Stimulated activated naive B cell treated with anti-CD40 and anti-IgM and Interleukin-4, amounts not matched to agents 10 μg/mL and 1 μg/mL and 100 μg/mL, for 72 hours (primary cell): ENCODE results near the gene ADARB1.
"Not testable (repeated sequence)": the region's sequence is repeated elsewhere in the genome, so short reads cannot be mapped to it uniquely, and the experiment has no call there.

Experiments
- ATAC-seq, 2 donors: fragments of 150-1000 bp; cut with Tn5 transposase; replicated peaks; 2 replicates each; pipeline ENCODE4 v1.10.0; 2021; ENCODE audit warnings: moderate library complexity in 1 of 2
- DNase-seq: peaks from one replicate; pipeline ENCODE4 v3.0.0; 2021
- H3K27ac Mint-ChIP-seq: one replicate; pipeline ENCODE4 v1.8.0; 2022; ENCODE audit warnings: mild to moderate bottlenecking, mixed read lengths
- H3K27me3 Mint-ChIP-seq, 2 donors: one replicate each; pipeline ENCODE4 v1.8.0; 2022; ENCODE audit warnings: mixed read lengths in 2 of 2
- H3K36me3 Mint-ChIP-seq, 2 donors: one replicate each; pipeline ENCODE4 v1.8.0; 2022; ENCODE audit warnings: mixed read lengths in 2 of 2, mild to moderate bottlenecking in 1 of 2
- H3K4me1 Mint-ChIP-seq, 2 donors: one replicate each; pipeline ENCODE4 v1.8.0; 2022; ENCODE audit warnings: mixed read lengths in 2 of 2, mild to moderate bottlenecking in 1 of 2
- H3K4me3 Mint-ChIP-seq, 2 donors: one replicate each; pipeline ENCODE4 v1.8.0; 2022; ENCODE audit warnings: mild to moderate bottlenecking in 2 of 2, mixed read lengths in 2 of 2, moderate library complexity in 1 of 2
- H3K9me3 Mint-ChIP-seq, 2 donors: one replicate each; pipeline ENCODE4 v1.8.0; 2022; ENCODE audit warnings: mixed read lengths in 2 of 2, mild to moderate bottlenecking in 1 of 2

Gene ADARB1

GRCh38 chr21:45135122-45135521, 60.7 kb downstream of the ADARB1 start:
- no peaks in the 10 kb centered on the region for H3K27me3 Mint-ChIP-seq
- H3K4me1 Mint-ChIP-seq = peaks cover 43 to 69% of the 10 kb centered on the region in 2 donors
- no peak overlapping the region for H3K4me3 Mint-ChIP-seq
- DNase-seq (no peak), ATAC-seq (no peak)
- H3K9me3 Mint-ChIP-seq = no peaks in the 10 kb centered on the region
- peaks cover 27 to 57% of the 10 kb centered on the region in 2 donors for H3K36me3 Mint-ChIP-seq
- H3K27ac Mint-ChIP-seq = peak overlapping the region; percentile 77

GRCh38 chr21:45135868-45136267, 61.5 kb downstream of the ADARB1 start:
- DNase-seq (no peak), ATAC-seq (no peak)
- H3K27ac Mint-ChIP-seq = no peak overlapping the region
- H3K9me3 Mint-ChIP-seq = no peaks in the 10 kb centered on the region
- peaks cover 45 to 69% of the 10 kb centered on the region in 2 donors for H3K4me1 Mint-ChIP-seq
- no peaks in the 10 kb centered on the region for H3K27me3 Mint-ChIP-seq
- no peak overlapping the region for H3K4me3 Mint-ChIP-seq
- peaks cover 31 to 62% of the 10 kb centered on the region in 2 donors for H3K36me3 Mint-ChIP-seq

GRCh38 chr21:45136500-45136899, 62.1 kb downstream of the ADARB1 start:
- Mint-ChIP-seq H3K27me3 (no peaks in the 10 kb centered on the region), H3K9me3 (no peaks in the 10 kb centered on the region), H3K4me3 (no peak overlapping the region), H3K36me3 (peaks cover 30 to 60% of the 10 kb centered on the region in 2 donors), H3K27ac (peak overlapping the region; percentile 70), H3K4me1 (peaks cover 40 to 63% of the 10 kb centered on the region in 2 donors)
- no peak for DNase-seq
- no peak for ATAC-seq

- Mint-ChIP-seq H3K4me1 (peaks cover 39 to 61% of the 10 kb centered on the region in 2 donors), H3K4me3 (no peak overlapping the region), H3K9me3 (no peaks in the 10 kb centered on the region), H3K27me3 (no peaks in the 10 kb centered on the region), H3K27ac (no peak overlapping the region), H3K36me3 (peaks cover 29 to 57% of the 10 kb centered on the region in 2 donors)
- DNase-seq (peak; percentile 37), ATAC-seq (peak; percentile 47 to 58)
Measured at GRCh38 chr21:45136927-45137611, 62.7 kb downstream of the ADARB1 start.

GRCh38 chr21:45137612-45137937, 63.2 kb downstream of the ADARB1 start:
- Mint-ChIP-seq H3K4me1 (peaks cover 37 to 57% of the 10 kb centered on the region in 2 donors), H3K27me3 (no peaks in the 10 kb centered on the region), H3K9me3 (no peaks in the 10 kb centered on the region), H3K4me3 (no peak overlapping the region), H3K36me3 (peaks cover 32 to 59% of the 10 kb centered on the region in 2 donors), H3K27ac (no peak overlapping the region)
- no peak for DNase-seq
- no peak for ATAC-seq

- ATAC-seq = peak; percentile 55
- peaks cover 34 to 54% of the 10 kb centered on the region in 2 donors for H3K4me1 Mint-ChIP-seq
- H3K9me3 Mint-ChIP-seq = no peaks in the 10 kb centered on the region
- no peak overlapping the region for H3K4me3 Mint-ChIP-seq
- H3K27me3 Mint-ChIP-seq = no peaks in the 10 kb centered on the region
- peak; percentile 37 for DNase-seq
- peaks cover 36 to 57% of the 10 kb centered on the region in 2 donors for H3K36me3 Mint-ChIP-seq
- no peak overlapping the region for H3K27ac Mint-ChIP-seq
Measured at GRCh38 chr21:45138199-45139002, 64.0 kb downstream of the ADARB1 start.

- H3K4me3 Mint-ChIP-seq, H3K9me3 Mint-ChIP-seq, H3K27ac Mint-ChIP-seq, ATAC-seq, DNase-seq, H3K27me3 Mint-ChIP-seq: not testable (repeated sequence)
- Mint-ChIP-seq H3K4me1 (peaks cover 33 to 53% of the 10 kb centered on the region in 2 donors), H3K36me3 (peaks cover 40 to 60% of the 10 kb centered on the region in 2 donors)
Measured at GRCh38 chr21:45139003-45139360, 64.6 kb downstream of the ADARB1 start.

GRCh38 chr21:45139473-45139872, 65.1 kb downstream of the ADARB1 start:
- Mint-ChIP-seq H3K4me3 (no peak overlapping the region), H3K36me3 (peaks cover 40 to 59% of the 10 kb centered on the region in 2 donors), H3K27ac (peak overlapping the region; percentile 85), H3K4me1 (peaks cover 31 to 51% of the 10 kb centered on the region in 2 donors), H3K27me3 (no peaks in the 10 kb centered on the region), H3K9me3 (no peaks in the 10 kb centered on the region)
- no peak for ATAC-seq
- DNase-seq = no peak

- no peaks in the 10 kb centered on the region for H3K9me3 Mint-ChIP-seq
- H3K27ac Mint-ChIP-seq = peak overlapping the region; percentile 59
Measured at GRCh38 chr21:45140346-45140940, 66.1 kb downstream of the ADARB1 start.

GRCh38 chr21:45140944-45141343, 66.6 kb downstream of the ADARB1 start:
- not testable (repeated sequence) for H3K4me3 Mint-ChIP-seq, DNase-seq, ATAC-seq, H3K9me3 Mint-ChIP-seq, H3K27me3 Mint-ChIP-seq, H3K27ac Mint-ChIP-seq
- Mint-ChIP-seq H3K4me1 (peaks cover 29 to 44% of the 10 kb centered on the region in 2 donors), H3K36me3 (peaks cover 39 to 59% of the 10 kb centered on the region in 2 donors)

More at GRCh38 chr21:45140346-45140940, 66.1 kb downstream of the ADARB1 start:
- no peaks in the 10 kb centered on the region for H3K27me3 Mint-ChIP-seq
- H3K4me1 Mint-ChIP-seq = peaks cover 31 to 46% of the 10 kb centered on the region in 2 donors
- peaks cover 38 to 59% of the 10 kb centered on the region in 2 donors for H3K36me3 Mint-ChIP-seq
- DNase-seq (peak; percentile 60), ATAC-seq (peak; percentile 98 to 99)
- H3K4me3 Mint-ChIP-seq = no peak overlapping the region

GRCh38 chr21:45141507-45141906, 67.1 kb downstream of the ADARB1 start:
- no peak overlapping the region for H3K4me3 Mint-ChIP-seq
- H3K4me1 Mint-ChIP-seq = peaks cover 23 to 39% of the 10 kb centered on the region in 2 donors
- H3K27ac Mint-ChIP-seq = no peak overlapping the region
- H3K9me3 Mint-ChIP-seq = no peaks in the 10 kb centered on the region
- ATAC-seq = no peak
- DNase-seq = no peak
- no peaks in the 10 kb centered on the region for H3K27me3 Mint-ChIP-seq
- H3K36me3 Mint-ChIP-seq = peaks cover 42 to 57% of the 10 kb centered on the region in 2 donors

GRCh38 chr21:45142469-45143308, 68.3 kb downstream of the ADARB1 start:
- H3K4me3 Mint-ChIP-seq = no peak overlapping the region
- ATAC-seq (no peak), DNase-seq (no peak)
- H3K27ac Mint-ChIP-seq = peak overlapping the region; percentile 53
- H3K36me3 Mint-ChIP-seq = peaks cover 40 to 54% of the 10 kb centered on the region in 2 donors
- no peaks in the 10 kb centered on the region for H3K27me3 Mint-ChIP-seq
- H3K4me1 Mint-ChIP-seq = peaks cover 16 to 30% of the 10 kb centered on the region in 2 donors
- H3K9me3 Mint-ChIP-seq = no peaks in the 10 kb centered on the region

- no peaks in the 10 kb centered on the region for H3K9me3 Mint-ChIP-seq
- H3K27ac Mint-ChIP-seq = peak overlapping the region; percentile 27
Measured at GRCh38 chr21:45143855-45144254, 69.5 kb downstream of the ADARB1 start.

GRCh38 chr21:45145146-45145545, 70.8 kb downstream of the ADARB1 start:
- H3K4me3 Mint-ChIP-seq = no peak overlapping the region
- no peaks in the 10 kb centered on the region for H3K27me3 Mint-ChIP-seq
- ATAC-seq (no peak), DNase-seq (no peak)
- H3K36me3 Mint-ChIP-seq = peaks cover 38 to 56% of the 10 kb centered on the region in 2 donors
- H3K9me3 Mint-ChIP-seq = no peaks in the 10 kb centered on the region
- H3K27ac Mint-ChIP-seq = no peak overlapping the region
- H3K4me1 Mint-ChIP-seq = peaks cover 8 to 29% of the 10 kb centered on the region in 2 donors

More at GRCh38 chr21:45143855-45144254, 69.5 kb downstream of the ADARB1 start:
- Mint-ChIP-seq H3K4me3 (no peak overlapping the region), H3K27me3 (no peaks in the 10 kb centered on the region), H3K4me1 (peaks cover 11 to 31% of the 10 kb centered on the region in 2 donors), H3K36me3 (peaks cover 44 to 59% of the 10 kb centered on the region in 2 donors)
- DNase-seq (no peak), ATAC-seq (no peak)
